CD4-positive, alpha-beta memory T cell (primary cell): ENCODE data around the gene TBC1D14. TPM values are rescaled to one million over a fixed set of nuclear protein-coding genes. Genes with fewer than 3 reads are reported as not detected.
"Not testable (repeated sequence)": the region's sequence is repeated elsewhere in the genome, so short reads cannot be mapped to it uniquely, and the experiment has no call there.

Source experiments
- CTCF ChIA-PET: fragments of 350-600 bp; sonication (Branson Sonifier 250); formaldehyde crosslinking; loops from one replicate; lab custom pipeline; 2021; ENCODE audit warnings: inconsistent platforms; ENCODE audit not compliant: partially characterized antibody; lab: Charles Lee
- POLR2A ChIA-PET: fragments of 350-600 bp; sonication (Branson Sonifier 250); formaldehyde crosslinking; loops from one replicate; lab custom pipeline; 2021; ENCODE audit not compliant: partially characterized antibody; lab: Charles Lee
- DNase-seq, 5 donors: peaks; one replicate each; pipeline versions ENCODE4 v3.0.0 to v3.0.0-alpha.2; 2020 to 2022; ENCODE audit warnings: mixed read lengths in 1 of 5
- H3K27ac ChIP-seq: one replicate; pipeline ENCODE4 v1.7.0; 2013; ENCODE audit warnings: low read depth, low read length
- H3K27me3 ChIP-seq: 2 replicates; pipeline ENCODE4 v1.7.0; 2013; ENCODE audit warnings: mild to moderate bottlenecking, low read length, moderate library complexity; ENCODE audit not compliant: insufficient read depth
- H3K36me3 ChIP-seq: 2 replicates; pipeline ENCODE4 v1.7.0; 2013; ENCODE audit warnings: mild to moderate bottlenecking, low read length, moderate library complexity; ENCODE audit not compliant: insufficient read depth
- H3K4me1 ChIP-seq: 2 replicates; pipeline ENCODE4 v1.7.0; 2013; ENCODE audit warnings: mild to moderate bottlenecking, low read length, moderate library complexity; ENCODE audit not compliant: insufficient read depth
- H3K4me3 ChIP-seq, 2 donors: one replicate each; pipeline ENCODE4 v1.7.0; 2013; ENCODE audit warnings: low read length in 2 of 2, mild to moderate bottlenecking in 1 of 2
- H3K9me3 ChIP-seq, 2 donors: one replicate each; pipeline ENCODE4 v1.7.0; 2013; ENCODE audit warnings: low read length in 2 of 2, control low read depth in 1 of 2; ENCODE audit not compliant: control insufficient read depth in 1 of 2
- H3K27ac Mint-ChIP-seq, 7 donors: one replicate each; pipeline ENCODE4 v1.8.0; 2020 to 2021; ENCODE audit warnings: mixed read lengths in 7 of 7, mild to moderate bottlenecking in 6 of 7, inconsistent platforms in 3 of 7, moderate library complexity in 3 of 7
- H3K27me3 Mint-ChIP-seq, 2 donors: one replicate each; pipeline ENCODE4 v1.8.0; 2020 to 2021; ENCODE audit warnings: mixed read lengths in 2 of 2
- H3K36me3 Mint-ChIP-seq, 2 donors: one replicate each; pipeline ENCODE4 v1.8.0; 2020 to 2021; ENCODE audit warnings: mixed read lengths in 2 of 2, inconsistent platforms in 1 of 2, mild to moderate bottlenecking in 1 of 2
- H3K4me1 Mint-ChIP-seq, 4 donors: one replicate each; pipeline ENCODE4 v1.8.0; 2020 to 2021; ENCODE audit warnings: mixed read lengths in 4 of 4, mild to moderate bottlenecking in 1 of 4
- H3K4me3 Mint-ChIP-seq, 8 donors: one replicate each; pipeline ENCODE4 v1.8.0; 2020 to 2021; ENCODE audit warnings: mixed read lengths in 8 of 8, mild to moderate bottlenecking in 7 of 8, moderate library complexity in 6 of 8, inconsistent platforms in 3 of 8
- H3K9me3 Mint-ChIP-seq, 8 donors: one replicate each; pipeline ENCODE4 v1.8.0; 2020 to 2021; ENCODE audit warnings: mixed read lengths in 8 of 8, mild to moderate bottlenecking in 5 of 8, inconsistent platforms in 3 of 8, moderate library complexity in 1 of 8
- intact Hi-C: fragments of 100-400 bp; cut with micrococcal nuclease; formaldehyde crosslinking; loops from one replicate; pipeline ENCODE4 v1.15.1; 2023
- polyA plus RNA-seq, 2 donors: library from polyadenylated mRNA; unstranded; fragments of 300-500 nt; fragmentation: Illumina TruSeq; gene quantifications; one replicate each; pipeline ENCODE4 v1.2.3, GENCODE V29; 2021
- total RNA-seq, 2 experiments: library from RNA; stranded (reverse); gene quantifications; one replicate each; pipeline ENCODE4 v1.2.3, GENCODE V29; 2021

The TBC1D14 gene
- total and polyA plus RNA-seq, 4 experiments from 2014 or later, result 40.7 to 80.7 (median 63.0) TPM

- intact Hi-C loops, result loop anchor here (1.0 to 2.0 kb wide), 7 partner anchors 10 to 268 kb away; partner anchors contain the start of genes GRPEL1, MRFAP1 and TADA2B
- Histone ChIP-seq H3K36me3 (no peaks in the 10 kb centered on the region), H3K4me3 (peak overlapping the region; percentile 64 to 77), H3K9me3 (no peaks in the 10 kb centered on the region), H3K27me3 (no peaks in the 10 kb centered on the region), H3K4me1 (peaks cover 63% of the 10 kb centered on the region), H3K27ac (peak overlapping the region; percentile 81)
- Mint-ChIP-seq H3K9me3 (no peaks in the 10 kb centered on the region), H3K27ac (peak overlapping the region; percentile 82 to 94 (median 91)), H3K4me3 (peak overlapping the region; percentile 85 to 93 (median 88)), H3K4me1 (peaks cover 34 to 64% (median 51%) of the 10 kb centered on the region in 4 donors), H3K27me3 (no peaks in the 10 kb centered on the region), H3K36me3 (peaks cover 0 to 9% of the 10 kb centered on the region in 2 donors)
- ChIA-PET POLR2A (interaction anchor here (0.6 to 7.3 kb wide), 29 partner anchors 9 to 1232 kb away, joined by 3 to 98 read pairs (median 6); partner anchors contain the start of genes BLOC1S4, GRPEL1, KIAA0232 and MRFAP1), CTCF (interaction anchor here (0.7 to 4.6 kb wide), 20 partner anchors 8 to 245 kb away, joined by 3 to 89 read pairs (median 4); partner anchors contain the start of genes GRPEL1 and TADA2B)
- DNase-seq, result no peak
Observed at GRCh38 chr4:6908432-6909112, 1.1 kb upstream of the TBC1D14 start.

DNA sequence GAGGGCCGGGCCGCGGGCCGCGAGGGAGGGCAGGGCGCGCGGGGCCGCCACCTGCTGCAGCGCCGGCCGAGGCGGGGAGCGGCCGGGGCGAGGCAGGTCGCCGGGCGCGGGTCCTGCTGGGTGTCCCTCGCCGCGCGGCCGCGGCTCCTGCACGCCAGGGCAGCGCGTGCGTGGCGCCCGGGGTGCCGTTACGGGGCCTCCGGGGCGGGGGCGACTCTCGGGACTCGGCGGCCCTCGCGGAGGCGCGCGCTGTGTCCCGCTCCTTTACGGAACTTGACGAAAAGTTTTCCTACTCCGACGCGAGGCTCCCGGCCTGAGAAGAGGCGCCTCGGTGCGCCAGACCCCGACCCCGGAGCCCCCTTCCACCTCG, 329 bp downstream of the TBC1D14 start:
- ChIA-PET POLR2A (interaction anchor here (0.6 to 7.3 kb wide), 28 partner anchors 9 to 933 kb away, joined by 3 to 98 read pairs (median 7); partner anchors contain the start of genes BLOC1S4, GRPEL1, MRFAP1 and MRFAP1L1), CTCF (interaction anchor here (1.4 to 4.6 kb wide), 12 partner anchors 8 to 235 kb away, joined by 3 to 89 read pairs (median 12); partner anchors contain the start of gene GRPEL1)
- peak overlapping the region in 3 of 7 donors; percentile 81 to 96 (median 84) for H3K27ac Mint-ChIP-seq
- H3K27me3 Mint-ChIP-seq, result no peaks in the 10 kb centered on the region
- H3K9me3 Mint-ChIP-seq, result no peaks in the 10 kb centered on the region
- peaks cover 62% of the 10 kb centered on the region for H3K4me1 ChIP-seq
- no peak for DNase-seq
- peaks cover 30 to 67% (median 53%) of the 10 kb centered on the region in 4 donors for H3K4me1 Mint-ChIP-seq
- H3K4me3 Mint-ChIP-seq, result peak overlapping the region; percentile 90 to 95 (median 91)
- H3K27me3 ChIP-seq, result no peaks in the 10 kb centered on the region
- peaks cover 0 to 9% of the 10 kb centered on the region in 2 donors for H3K36me3 Mint-ChIP-seq
- H3K27ac ChIP-seq, result peak overlapping the region; percentile 81
- no peaks in the 10 kb centered on the region for H3K36me3 ChIP-seq
- intact Hi-C loops, result loop anchor here (1.0 to 2.0 kb wide), 7 partner anchors 8 to 270 kb away; partner anchors contain the start of genes GRPEL1, MRFAP1 and TADA2B
- no peaks in the 10 kb centered on the region for H3K9me3 ChIP-seq
- peak overlapping the region; percentile 69 to 78 for H3K4me3 ChIP-seq

- peak overlapping the region; percentile 90 to 95 (median 91) for H3K4me3 Mint-ChIP-seq
- Histone ChIP-seq H3K27ac (peak overlapping the region; percentile 81), H3K27me3 (no peaks in the 10 kb centered on the region), H3K9me3 (no peaks in the 10 kb centered on the region), H3K36me3 (no peaks in the 10 kb centered on the region), H3K4me3 (peak overlapping the region; percentile 69 to 78), H3K4me1 (peaks cover 67% of the 10 kb centered on the region)
- no peaks in the 10 kb centered on the region for H3K9me3 Mint-ChIP-seq
- peak overlapping the region; percentile 81 to 96 (median 86) for H3K27ac Mint-ChIP-seq
- intact Hi-C loops, result no loop called here
- no peaks in the 10 kb centered on the region for H3K27me3 Mint-ChIP-seq
- no peak for DNase-seq
- peaks cover 0 to 9% of the 10 kb centered on the region in 2 donors for H3K36me3 Mint-ChIP-seq
- ChIA-PET POLR2A (interaction anchor here (0.9 to 7.3 kb wide), 11 partner anchors 9 to 200 kb away, joined by 3 to 98 read pairs (median 21); partner anchors contain the start of genes GRPEL1, MRFAP1L1 and TADA2B), CTCF (interaction anchor here (1.1 to 4.4 kb wide), 5 partner anchors 17 to 133 kb away, joined by 3 to 17 read pairs (median 11); partner anchors contain the start of gene TADA2B)
- H3K4me1 Mint-ChIP-seq, result peaks cover 30 to 72% (median 57%) of the 10 kb centered on the region in 4 donors
Observed at GRCh38 chr4:6910340-6910959, 824 bp downstream of the TBC1D14 start.

DNA sequence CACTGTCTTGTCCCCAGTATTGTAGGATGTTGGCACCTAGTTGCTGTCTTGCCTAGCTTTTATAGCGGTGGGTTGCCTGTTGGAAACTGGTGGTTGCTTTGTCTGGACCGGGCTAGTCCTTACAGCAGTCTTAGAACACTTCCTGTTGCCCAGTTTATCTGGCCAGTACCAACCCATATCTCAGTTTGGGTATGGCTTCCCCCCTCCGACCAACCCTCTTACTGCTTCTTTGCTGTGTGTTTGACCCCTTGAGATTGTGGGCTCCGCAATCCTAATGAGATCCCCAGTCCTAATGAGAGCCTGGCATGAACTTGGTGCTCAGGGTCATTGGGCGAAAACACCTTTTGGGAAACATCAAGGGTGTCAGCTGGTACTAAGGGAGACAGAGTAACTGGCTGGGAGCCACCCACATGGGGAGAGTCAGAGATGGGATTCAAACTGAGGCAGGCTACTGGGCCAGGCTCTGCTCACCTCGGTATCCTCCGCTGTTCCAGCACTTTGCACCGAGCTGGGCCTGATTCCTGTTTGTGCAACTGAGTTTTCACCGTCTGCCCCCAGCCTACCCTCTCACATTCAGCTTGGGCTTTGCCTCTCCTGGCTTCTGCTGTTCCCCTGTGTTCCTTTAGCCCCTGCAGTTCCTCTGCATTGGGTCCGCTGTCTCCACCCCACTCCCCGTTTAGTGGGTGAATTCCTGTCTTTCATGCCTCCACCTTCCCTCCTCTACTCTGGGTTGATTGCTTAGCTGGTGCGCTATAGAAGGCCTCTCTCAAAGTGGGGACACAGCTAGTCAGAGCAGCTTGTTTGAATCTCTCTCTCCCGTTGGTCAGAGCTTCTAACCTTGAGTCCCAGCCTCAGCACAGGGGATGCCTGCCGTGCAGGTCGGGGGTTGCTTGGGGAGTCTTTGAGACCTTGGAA, 1.6 kb downstream of the TBC1D14 start:
- peak overlapping the region; percentile 69 to 78 for H3K4me3 ChIP-seq
- CTCF ChIA-PET, result interaction anchor here (0.9 to 4.4 kb wide), 8 partner anchors 16 to 157 kb away, joined by 3 to 17 read pairs (median 7); partner anchors contain the start of genes GRPEL1 and TADA2B
- H3K9me3 ChIP-seq, result no peaks in the 10 kb centered on the region
- H3K9me3 Mint-ChIP-seq, result no peaks in the 10 kb centered on the region
- H3K27ac Mint-ChIP-seq, result peak overlapping the region; percentile 81 to 96 (median 86)
- peak overlapping the region; percentile 90 to 95 (median 91) for H3K4me3 Mint-ChIP-seq
- no peak for DNase-seq
- intact Hi-C loops, result no loop called here
- H3K4me1 ChIP-seq, result peaks cover 74% of the 10 kb centered on the region
- H3K4me1 Mint-ChIP-seq, result peaks cover 32 to 80% (median 63%) of the 10 kb centered on the region in 4 donors
- POLR2A ChIA-PET, result interaction anchor here (0.9 to 7.3 kb wide), 14 partner anchors 8 to 237 kb away, joined by 3 to 98 read pairs (median 10); partner anchors contain the start of genes GRPEL1, MRFAP1L1 and TADA2B
- peak overlapping the region; percentile 81 for H3K27ac ChIP-seq
- no peaks in the 10 kb centered on the region for H3K27me3 ChIP-seq
- H3K36me3 Mint-ChIP-seq, result peaks cover 0 to 9% of the 10 kb centered on the region in 2 donors
- no peaks in the 10 kb centered on the region for H3K36me3 ChIP-seq
- H3K27me3 Mint-ChIP-seq, result no peaks in the 10 kb centered on the region

- H3K27me3 Mint-ChIP-seq, H3K4me3 ChIP-seq, H3K27me3 ChIP-seq, DNase-seq, H3K36me3 Mint-ChIP-seq, H3K27ac ChIP-seq, H3K9me3 ChIP-seq, H3K9me3 Mint-ChIP-seq, H3K36me3 ChIP-seq, intact Hi-C loops: not testable (repeated sequence)
- H3K4me3 Mint-ChIP-seq, result peak overlapping the region in 7 of 8 donors; percentile 86 to 95 (median 91)
- peaks cover 39 to 87% (median 70%) of the 10 kb centered on the region in 4 donors for H3K4me1 Mint-ChIP-seq
- H3K27ac Mint-ChIP-seq, result peak overlapping the region in 3 of 7 donors; percentile 19 to 96 (median 70)
- POLR2A ChIA-PET, result interaction anchor here (1.3 to 7.3 kb wide), 8 partner anchors 10 to 237 kb away, joined by 4 to 98 read pairs (median 14); partner anchors contain the start of gene GRPEL1
- H3K4me1 ChIP-seq, result peaks cover 81% of the 10 kb centered on the region
- CTCF ChIA-PET, result interaction anchor here (0.9 to 4.4 kb wide), 6 partner anchors 31 to 156 kb away, joined by 3 to 17 read pairs (median 8); partner anchors contain the start of gene GRPEL1
Observed at GRCh38 chr4:6911917-6912316, 2.3 kb downstream of the TBC1D14 start.

- no peaks in the 10 kb centered on the region for H3K36me3 ChIP-seq
- no peaks in the 10 kb centered on the region for H3K9me3 Mint-ChIP-seq
- H3K27me3 ChIP-seq, result no peaks in the 10 kb centered on the region
- peak overlapping the region; percentile 0 to 96 (median 86) for H3K27ac Mint-ChIP-seq
- ChIA-PET CTCF (interaction anchor here (0.8 to 4.4 kb wide), 6 partner anchors 31 to 158 kb away, joined by 3 to 17 read pairs (median 4); partner anchors contain the start of genes GRPEL1 and TADA2B), POLR2A (interaction anchor here (1.3 to 7.3 kb wide), 10 partner anchors 11 to 238 kb away, joined by 3 to 98 read pairs (median 6); partner anchors contain the start of genes GRPEL1 and TADA2B)
- peaks cover 0 to 9% of the 10 kb centered on the region in 2 donors for H3K36me3 Mint-ChIP-seq
- H3K4me1 ChIP-seq, result peaks cover 85% of the 10 kb centered on the region
- H3K4me3 ChIP-seq, result no peak overlapping the region
- no peaks in the 10 kb centered on the region for H3K9me3 ChIP-seq
- no peak for DNase-seq
- no peak overlapping the region for H3K27ac ChIP-seq
- intact Hi-C loops, result no loop called here
- peak overlapping the region; percentile 55 to 86 (median 78) for H3K4me3 Mint-ChIP-seq
- H3K4me1 Mint-ChIP-seq, result peaks cover 44 to 88% (median 73%) of the 10 kb centered on the region in 4 donors
- H3K27me3 Mint-ChIP-seq, result no peaks in the 10 kb centered on the region
Observed at GRCh38 chr4:6912441-6912840, 2.8 kb downstream of the TBC1D14 start.
